SKM-1 (cell line): ENCODE results near the gene RBM20.

Experiments used
- DNase-seq: peaks from one replicate; lab custom pipeline; 2025; ENCODE audit not compliant: unreplicated experiment; lab: John Stamatoyannopoulos, UW

RBM20 gene

GRCh38 chr10:110827875-110828274 lies 183.7 kb downstream of the RBM20 start:
- DNase-seq = no peak

- DNase-seq = no peak
These were observed 184.4 kb downstream of the RBM20 start for GRCh38 chr10:110828525-110828924.

GRCh38 chr10:110829721-110830410 lies 185.7 kb downstream of the RBM20 start:
- no peak for DNase-seq

GRCh38 chr10:110833234-110833940 lies 189.3 kb downstream of the RBM20 start:
- no peak for DNase-seq

- no peak for DNase-seq
These were observed 189.9 kb downstream of the RBM20 start for GRCh38 chr10:110833941-110834628.

- DNase-seq = no peak
These were observed 190.6 kb downstream of the RBM20 start for GRCh38 chr10:110834629-110835301.

- DNase-seq = no peak
These were observed 191.7 kb downstream of the RBM20 start for GRCh38 chr10:110835841-110836240.

- no peak for DNase-seq
These were observed 192.6 kb downstream of the RBM20 start for GRCh38 chr10:110836706-110837105.

GRCh38 chr10:110837418-110838171 lies 193.5 kb downstream of the RBM20 start:
- DNase-seq = no peak

GRCh38 chr10:110840225-110840922 lies 196.2 kb downstream of the RBM20 start:
- no peak for DNase-seq

- DNase-seq = no peak
These were observed 196.8 kb downstream of the RBM20 start for GRCh38 chr10:110840923-110841428.

GRCh38 chr10:110841767-110842267 lies 197.7 kb downstream of the RBM20 start:
- no peak for DNase-seq

- no peak for DNase-seq
These were observed 198.3 kb downstream of the RBM20 start for GRCh38 chr10:110842326-110842904.

GRCh38 chr10:110843031-110843430 lies 198.9 kb downstream of the RBM20 start:
- no peak for DNase-seq

GRCh38 chr10:110843796-110844616 lies 199.9 kb downstream of the RBM20 start:
- DNase-seq = no peak

- DNase-seq = no peak
These were observed 200.4 kb downstream of the RBM20 start for GRCh38 chr10:110844617-110844881.

GRCh38 chr10:110845192-110845755 lies 201.1 kb downstream of the RBM20 start:
- no peak for DNase-seq
